Testis (tissue), 2 donors: Measurements from ENCODE around the gene LRRC3.

Experiments
- POLR2A ChIP-seq: fragments of 450-650 bp; IDR thresholded peaks from one replicate; pipeline ENCODE4 v1.6.1; 2017; ENCODE audit warnings: antibody characterized with exemption, mild to moderate bottlenecking, moderate library complexity
- TF ChIP-seq, protein P1 (sequence below), 3 experiments: fragments of 450-650 bp in 2 of 3; fragments of 200-600 bp in 1 of 3; sonication (generic) in 1 of 3; IDR thresholded peaks; one replicate each; pipeline ENCODE4 v1.5.1; 2016 to 2019; ENCODE audit warnings: antibody characterized with exemption in 3 of 3, mild to moderate bottlenecking in 2 of 3, moderate library complexity in 1 of 3

DNA sequence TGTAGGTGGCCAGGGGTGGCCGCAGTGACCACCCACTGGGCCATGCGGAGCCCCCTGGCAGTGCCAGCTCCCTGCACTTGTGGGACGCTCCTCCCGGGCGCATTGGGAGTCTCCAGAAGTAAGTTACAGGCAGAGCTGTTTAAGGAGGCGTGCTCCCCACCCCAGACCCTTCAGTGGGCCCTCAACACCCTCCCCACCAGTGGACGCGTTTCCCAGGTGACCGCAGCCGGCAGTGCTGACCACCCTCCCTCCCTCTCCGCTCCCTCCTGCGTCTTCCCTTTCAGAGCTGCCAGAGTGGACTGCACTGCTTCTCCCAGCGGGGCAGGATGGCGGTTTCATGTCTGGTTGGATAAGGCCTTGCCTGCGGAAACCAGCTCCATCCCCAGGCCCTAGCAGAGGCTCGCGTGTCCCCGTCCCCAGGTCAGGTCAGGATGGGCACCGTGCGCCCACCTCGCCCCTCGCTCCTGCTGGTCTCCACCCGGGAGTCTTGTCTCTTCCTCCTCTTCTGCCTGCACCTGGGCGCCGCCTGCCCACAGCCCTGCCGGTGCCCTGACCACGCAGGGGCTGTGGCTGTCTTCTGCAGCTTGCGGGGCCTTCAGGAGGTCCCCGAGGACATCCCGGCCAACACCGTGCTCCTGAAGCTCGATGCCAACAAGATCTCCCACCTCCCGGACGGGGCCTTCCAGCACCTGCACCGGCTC is 1.1 kb downstream of the LRRC3 start:
- TF ChIP-seq, protein P1, sequence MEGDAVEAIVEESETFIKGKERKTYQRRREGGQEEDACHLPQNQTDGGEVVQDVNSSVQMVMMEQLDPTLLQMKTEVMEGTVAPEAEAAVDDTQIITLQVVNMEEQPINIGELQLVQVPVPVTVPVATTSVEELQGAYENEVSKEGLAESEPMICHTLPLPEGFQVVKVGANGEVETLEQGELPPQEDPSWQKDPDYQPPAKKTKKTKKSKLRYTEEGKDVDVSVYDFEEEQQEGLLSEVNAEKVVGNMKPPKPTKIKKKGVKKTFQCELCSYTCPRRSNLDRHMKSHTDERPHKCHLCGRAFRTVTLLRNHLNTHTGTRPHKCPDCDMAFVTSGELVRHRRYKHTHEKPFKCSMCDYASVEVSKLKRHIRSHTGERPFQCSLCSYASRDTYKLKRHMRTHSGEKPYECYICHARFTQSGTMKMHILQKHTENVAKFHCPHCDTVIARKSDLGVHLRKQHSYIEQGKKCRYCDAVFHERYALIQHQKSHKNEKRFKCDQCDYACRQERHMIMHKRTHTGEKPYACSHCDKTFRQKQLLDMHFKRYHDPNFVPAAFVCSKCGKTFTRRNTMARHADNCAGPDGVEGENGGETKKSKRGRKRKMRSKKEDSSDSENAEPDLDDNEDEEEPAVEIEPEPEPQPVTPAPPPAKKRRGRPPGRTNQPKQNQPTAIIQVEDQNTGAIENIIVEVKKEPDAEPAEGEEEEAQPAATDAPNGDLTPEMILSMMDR (IDR thresholded peaks at IDR 0.05), result no peak
- TF ChIP-seq POLR2A, result no peak
